Measurements from ENCODE around the gene GDI1. TPM values are rescaled to one million over a fixed set of nuclear protein-coding genes. Genes with fewer than 3 reads are reported as not detected.

The GDI1 gene
- total and polyA plus RNA-seq, 2 experiments from 2014 or later, result 131 to 190 TPM

- Histone ChIP-seq H3K27ac (no peak overlapping the region), H3K4me3 (no peak overlapping the region), H3K9me3 (ENCODE audit: low read depth) (no peaks in the 10 kb centered on the region), H3K27me3 (no peaks in the 10 kb centered on the region), H3K4me1 (ENCODE audit: low read depth) (no peaks in the 10 kb centered on the region), H3K36me3 (no peaks in the 10 kb centered on the region)
- no peak for TF ChIP-seq CTCF (IDR thresholded peaks at IDR 0.05; ENCODE audit: low read depth, low read length)
- DNase-seq (ENCODE audit: low read depth in 1 of 2, low spot score in 1 of 2), result no peak
These were observed 46.4 kb downstream of the GDI1 start for GRCh38 chrX:154483325-154483724.

GRCh38 chrX:154484255-154485149 is 47.5 kb downstream of the GDI1 start:
- TF ChIP-seq CTCF (IDR thresholded peaks at IDR 0.05; ENCODE audit: low read depth, low read length), result no peak
- no peak overlapping the region for H3K27ac ChIP-seq
- DNase-seq (ENCODE audit: low read depth in 1 of 2, low spot score in 1 of 2), result no peak

GRCh38 chrX:154485150-154486051 is 48.4 kb downstream of the GDI1 start:
- H3K27ac ChIP-seq, result no peak overlapping the region
- no peak for DNase-seq (ENCODE audit: low read depth in 1 of 2, low spot score in 1 of 2)
- H3K27me3 ChIP-seq, result no peaks in the 10 kb centered on the region
- peak overlapping the region; percentile 62 for H3K4me3 ChIP-seq
- TF ChIP-seq CTCF (IDR thresholded peaks at IDR 0.05; ENCODE audit: low read depth, low read length), result no peak
- no peaks in the 10 kb centered on the region for H3K36me3 ChIP-seq
- peaks cover 2% of the 10 kb centered on the region for H3K4me1 ChIP-seq (ENCODE audit: low read depth)
- H3K9me3 ChIP-seq (ENCODE audit: low read depth), result no peaks in the 10 kb centered on the region

More at GRCh38 chrX:154484255-154485149, 47.5 kb downstream of the GDI1 start:
- no peak overlapping the region for H3K4me3 ChIP-seq
- H3K9me3 ChIP-seq (ENCODE audit: low read depth), result no peaks in the 10 kb centered on the region
- peaks cover under 1% of the 10 kb centered on the region for H3K4me1 ChIP-seq (ENCODE audit: low read depth)
- no peaks in the 10 kb centered on the region for H3K27me3 ChIP-seq
- H3K36me3 ChIP-seq, result no peaks in the 10 kb centered on the region

GRCh38 chrX:154486052-154486395 is 49.1 kb downstream of the GDI1 start:
- no peaks in the 10 kb centered on the region for H3K9me3 ChIP-seq (ENCODE audit: low read depth)
- DNase-seq (ENCODE audit: low read depth in 1 of 2, low spot score in 1 of 2), result peak in 1 of 2 donors; percentile 14
- H3K27me3 ChIP-seq, result no peaks in the 10 kb centered on the region
- TF ChIP-seq CTCF (IDR thresholded peaks at IDR 0.05; ENCODE audit: low read depth, low read length), result no peak
- no peaks in the 10 kb centered on the region for H3K36me3 ChIP-seq
- H3K27ac ChIP-seq, result no peak overlapping the region
- peaks cover 2% of the 10 kb centered on the region for H3K4me1 ChIP-seq (ENCODE audit: low read depth)
- peak overlapping the region; percentile 62 for H3K4me3 ChIP-seq

GRCh38 chrX:154486396-154487207 is 49.6 kb downstream of the GDI1 start, which contains the start of gene UBL4A:
Gene UBL4A, minus strand, starts transcription at chrX:154486615. Its CDS starts 31 bp downstream, at chrX:154486584.
- no peak for TF ChIP-seq CTCF (IDR thresholded peaks at IDR 0.05; ENCODE audit: low read depth, low read length)
- peak within 1 kb of the TSS; percentile 34 for H3K27ac ChIP-seq
- H3K9me3 ChIP-seq (ENCODE audit: low read depth), result no peaks in the 10 kb centered on the region

More at GRCh38 chrX:154486396-154487207, 49.6 kb downstream of the GDI1 start, which contains the start of gene UBL4A:
- Histone ChIP-seq H3K27me3 (no peaks in the 10 kb centered on the region), H3K4me1 (ENCODE audit: low read depth) (peaks cover 2% of the 10 kb centered on the region), H3K4me3 (peak within 1 kb of the TSS; percentile 62), H3K36me3 (no peaks in the 10 kb centered on the region)
- peak; percentile 59 to 75 for DNase-seq (ENCODE audit: low read depth in 1 of 2, low spot score in 1 of 2)
